HL-60/S4 (cell line): ENCODE results near the gene KRT1.

ENCODE experiments used
- in situ Hi-C: fragments of 300-500 bp; cut with MboI; formaldehyde crosslinking; loops from 2 replicates; pipeline ENCODE4 v1.14.3; 2022; ENCODE audit warnings: low sequenced_read_pairs

Gene KRT1

DNA sequence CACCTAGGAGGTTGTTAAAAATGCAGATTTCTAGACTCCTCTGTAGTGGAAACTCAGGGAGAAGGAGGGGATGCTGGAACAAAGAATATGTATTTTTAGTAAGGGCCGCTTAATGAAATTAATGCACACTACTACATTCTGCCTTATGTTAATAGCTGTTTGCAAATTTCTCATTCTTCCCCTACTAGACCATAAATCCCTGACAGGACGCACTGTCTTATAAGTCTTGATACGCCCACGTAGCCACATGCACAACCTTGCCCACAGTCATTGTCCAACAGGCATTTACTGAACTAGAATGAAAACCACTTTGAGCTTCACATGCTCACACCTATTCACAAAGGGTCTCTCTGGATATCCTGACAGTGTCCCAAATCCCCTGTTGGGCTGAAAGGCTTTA is 38.7 kb downstream of the KRT1 start:
- in situ Hi-C loops = no loop called here

- in situ Hi-C loops = no loop called here
Observed at GRCh38 chr12:52637299-52637698, 42.9 kb downstream of the KRT1 start.

GRCh38 chr12:52636592-52637258 is 43.5 kb downstream of the KRT1 start:
- in situ Hi-C loops = no loop called here

DNA sequence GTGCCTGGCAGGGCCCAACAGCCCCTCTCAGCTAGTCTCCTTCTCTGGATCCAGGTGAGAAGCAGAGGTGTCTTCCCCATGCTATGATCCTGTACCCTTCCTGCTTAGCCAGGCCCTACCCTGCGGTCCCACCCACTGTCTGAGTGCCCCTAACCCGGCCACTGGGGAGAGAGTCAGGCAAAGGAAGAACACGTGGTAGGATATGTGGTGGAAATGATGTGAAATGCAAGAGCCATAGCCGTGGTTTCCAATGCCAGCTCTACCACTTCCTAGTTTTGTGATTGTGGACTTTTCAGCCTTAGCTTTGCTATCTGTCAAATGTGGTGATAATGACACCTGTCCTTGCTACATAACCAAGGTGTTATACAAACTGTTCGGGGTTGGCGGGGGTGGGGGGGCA is 44.0 kb downstream of the KRT1 start:
- in situ Hi-C loops = no loop called here

- in situ Hi-C loops = no loop called here
Observed at GRCh38 chr12:52634266-52635056, 45.7 kb downstream of the KRT1 start.

GRCh38 chr12:52633383-52633782 is 46.8 kb downstream of the KRT1 start:
- in situ Hi-C loops = no loop called here

- in situ Hi-C loops = no loop called here
Observed at GRCh38 chr12:52632656-52633055, 47.6 kb downstream of the KRT1 start.

- in situ Hi-C loops = no loop called here
Observed at GRCh38 chr12:52631676-52632459, 48.3 kb downstream of the KRT1 start.

DNA sequence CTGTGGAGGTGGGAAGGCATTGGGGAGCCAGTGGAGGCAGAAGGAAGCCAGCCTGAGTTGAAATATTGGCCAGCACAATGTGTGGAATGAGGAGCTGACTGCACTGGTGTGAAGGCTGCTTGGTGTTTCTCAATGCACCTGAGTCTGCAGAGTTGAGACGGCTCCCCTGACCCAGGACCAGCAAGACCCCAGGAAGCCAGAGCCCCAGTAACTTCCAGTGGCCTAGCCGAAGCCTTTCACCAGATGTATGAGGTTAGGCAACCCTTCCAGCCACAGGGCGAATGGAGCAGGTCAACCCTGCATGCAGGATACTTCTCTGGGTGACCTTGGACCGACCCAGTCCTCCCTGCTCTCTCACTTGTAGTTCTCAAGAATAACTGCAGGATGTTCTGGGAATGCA is 48.9 kb downstream of the KRT1 start:
- in situ Hi-C loops = no loop called here

GRCh38 chr12:52630599-52631200 is 49.5 kb downstream of the KRT1 start:
- in situ Hi-C loops = no loop called here

DNA sequence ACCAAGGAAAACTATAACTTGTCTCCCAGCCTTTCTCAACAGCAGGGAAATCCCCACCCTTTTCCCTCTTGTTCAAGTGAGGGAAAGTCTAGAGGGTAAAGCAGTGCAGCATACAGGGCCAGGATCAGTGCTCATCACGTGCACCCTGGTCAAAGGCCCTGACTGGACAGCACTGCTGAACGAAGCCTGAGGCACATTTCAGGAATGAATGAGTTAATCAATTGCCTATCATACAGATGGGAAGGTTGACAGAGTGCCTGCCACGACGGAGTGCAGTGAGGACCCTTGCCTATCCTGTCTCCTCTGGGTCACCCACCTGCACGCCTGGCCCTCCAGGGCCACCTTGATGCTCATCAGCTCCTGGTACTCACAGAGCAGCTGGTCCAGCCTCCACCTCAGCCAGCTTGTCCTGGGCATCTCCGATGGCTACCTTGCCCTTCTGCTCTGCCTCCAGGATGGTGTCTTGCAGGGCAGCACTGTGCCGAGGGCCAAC is 50.2 kb downstream of the KRT1 start:
- in situ Hi-C loops = no loop called here

DNA sequence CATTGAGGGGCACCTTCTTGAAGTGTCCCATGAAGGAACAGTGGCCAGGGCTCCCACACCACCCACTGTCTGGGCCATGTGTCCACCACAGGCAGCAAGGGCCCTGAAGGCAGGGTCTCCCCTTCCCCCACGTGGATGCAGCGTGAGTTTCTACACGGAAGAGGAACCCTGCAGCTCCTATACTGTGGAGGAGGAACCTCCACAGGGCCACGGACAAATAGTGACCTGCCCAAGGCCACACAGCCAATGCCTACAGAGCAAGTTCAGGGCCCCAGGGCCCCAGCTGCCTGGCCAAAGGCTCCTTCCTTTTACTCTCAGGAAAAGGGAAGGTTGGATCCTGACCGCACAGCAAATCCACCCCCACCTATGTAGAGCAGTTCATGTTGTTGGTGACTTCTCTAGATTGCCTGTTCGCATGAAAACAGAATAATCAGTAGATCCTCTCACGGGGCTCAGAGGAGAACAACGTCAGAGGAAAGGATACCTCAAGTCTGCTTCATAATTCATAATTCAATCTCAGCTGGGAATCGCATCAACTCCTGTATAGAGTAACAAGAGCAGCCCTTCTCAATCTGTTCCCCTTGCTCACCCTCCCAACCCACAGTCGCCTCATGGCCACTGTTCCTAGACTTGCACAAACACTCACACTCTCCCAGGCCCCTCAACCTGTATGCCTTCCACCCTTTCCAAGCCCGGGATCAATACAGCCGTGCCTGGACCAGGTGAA is 50.8 kb downstream of the KRT1 start:
- in situ Hi-C loops = no loop called here

- in situ Hi-C loops = no loop called here
Observed at GRCh38 chr12:52628841-52629240, 51.4 kb downstream of the KRT1 start.

- in situ Hi-C loops = no loop called here
Observed at GRCh38 chr12:52628111-52628507, 52.1 kb downstream of the KRT1 start.

GRCh38 chr12:52627395-52628110 is 52.7 kb downstream of the KRT1 start:
- in situ Hi-C loops = no loop called here
